GM21576 (cell line): ENCODE measurements around the gene OR6C70.
"Not testable (repeated sequence)": the region's sequence is repeated elsewhere in the genome, so short reads cannot be mapped to it uniquely, and the experiment has no call there.

ENCODE experiments used
- ATAC-seq: cut with Tn5 transposase; IDR thresholded peaks from one replicate; pipeline ENCODE4 v1.9.1; 2021; ENCODE audit warnings: mild to moderate bottlenecking, moderate library complexity; ENCODE audit not compliant: unreplicated experiment

Gene OR6C70

DNA sequence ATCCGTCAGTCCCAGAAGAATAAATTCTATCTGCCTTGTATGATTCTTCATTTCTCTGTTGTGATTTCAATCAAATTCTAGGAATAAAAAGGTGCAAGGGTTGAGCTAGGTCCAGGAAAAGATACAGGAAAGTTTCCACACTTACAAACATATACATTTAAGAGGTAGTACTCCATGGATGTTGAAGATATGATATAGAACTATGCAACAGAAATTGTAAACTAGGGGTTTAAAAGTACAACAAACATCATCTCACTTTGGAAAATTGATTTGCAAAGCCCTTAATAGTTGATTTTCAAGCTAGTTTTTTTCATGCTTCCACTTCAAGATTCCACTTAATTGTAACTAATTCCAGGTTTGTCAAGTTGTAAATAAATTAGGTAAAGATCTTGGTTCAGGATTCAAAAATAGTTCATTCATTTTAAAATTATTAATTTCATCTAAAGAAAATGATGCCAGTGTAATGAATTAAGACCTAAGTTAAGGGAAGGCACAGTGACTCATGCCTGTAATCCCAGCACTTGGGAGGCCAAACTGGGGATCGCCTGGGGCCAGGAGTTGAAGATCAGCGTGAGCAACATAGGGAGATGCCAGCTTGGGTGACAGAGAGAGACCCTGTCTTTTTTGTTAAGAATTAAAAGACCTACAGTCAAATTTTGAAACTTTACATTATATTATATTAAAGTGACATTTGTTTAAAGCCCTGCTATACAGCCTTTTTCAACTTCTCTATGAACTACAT is at the start of gene OR6C70:
Gene OR6C70, minus strand, starts transcription at position 51 of the 742 bp plus-strand sequence. Its CDS starts 0 bp downstream, at position 51.
- no peak for ATAC-seq

DNA sequence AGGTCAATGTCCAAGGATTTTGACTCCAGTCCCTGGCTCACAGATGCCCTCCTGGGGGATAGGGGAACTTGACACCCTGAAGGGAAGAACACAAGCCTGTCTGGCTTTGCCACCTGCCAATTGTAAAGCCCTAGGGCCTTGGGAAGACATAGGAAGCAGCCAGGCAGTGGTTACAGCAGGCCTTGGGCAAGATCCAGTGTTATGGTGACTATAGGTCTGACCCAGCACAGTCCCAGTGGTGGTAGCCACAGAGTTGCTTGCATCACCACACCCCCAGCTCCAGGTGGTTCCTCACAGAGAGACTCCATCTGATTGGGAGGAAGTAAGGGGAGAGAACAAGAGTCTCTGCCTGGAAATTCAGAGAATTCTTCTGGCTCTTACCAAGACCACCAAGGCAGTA is 46.5 kb upstream of the OR6C70 start:
- ATAC-seq, result no peak

DNA sequence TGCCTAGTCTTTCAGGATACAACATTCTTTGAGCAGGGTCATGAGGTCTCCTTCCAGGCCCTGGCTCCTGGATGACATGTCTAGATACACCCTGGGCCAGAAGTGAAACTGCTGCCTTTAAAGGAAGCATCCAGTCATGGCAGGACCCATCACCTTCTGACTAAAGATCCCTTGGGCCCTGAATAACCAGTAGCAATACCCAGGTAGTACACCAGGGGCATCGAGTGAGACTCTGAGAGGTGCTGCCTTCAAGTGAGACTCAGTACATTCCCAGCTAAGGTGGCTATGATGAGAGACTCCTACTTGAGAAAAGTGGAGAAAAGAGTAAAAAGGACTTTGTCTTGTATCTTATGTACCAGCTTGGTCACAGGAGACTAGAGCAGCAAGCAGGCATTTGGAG is 45.8 kb upstream of the OR6C70 start:
- ATAC-seq, result no peak

DNA sequence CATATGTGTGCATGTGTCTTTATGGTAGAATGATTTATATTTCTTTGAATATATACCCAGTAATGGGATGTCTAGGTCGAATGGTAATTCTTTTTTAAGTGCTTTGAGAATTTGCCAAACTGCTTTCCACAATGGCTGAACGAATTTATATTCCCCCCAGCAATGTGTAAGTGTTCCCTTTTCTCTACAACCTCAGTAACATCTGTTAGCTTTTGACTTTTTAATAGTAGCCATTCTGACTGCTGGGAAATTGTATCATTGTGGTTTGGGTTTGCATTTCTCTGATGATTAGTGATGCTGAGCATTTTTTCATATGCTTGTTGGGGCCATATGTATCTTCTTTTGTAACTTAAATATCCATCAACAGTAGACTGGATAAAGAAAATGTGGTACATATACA is 31.7 kb upstream of the OR6C70 start:
- no peak for ATAC-seq

DNA sequence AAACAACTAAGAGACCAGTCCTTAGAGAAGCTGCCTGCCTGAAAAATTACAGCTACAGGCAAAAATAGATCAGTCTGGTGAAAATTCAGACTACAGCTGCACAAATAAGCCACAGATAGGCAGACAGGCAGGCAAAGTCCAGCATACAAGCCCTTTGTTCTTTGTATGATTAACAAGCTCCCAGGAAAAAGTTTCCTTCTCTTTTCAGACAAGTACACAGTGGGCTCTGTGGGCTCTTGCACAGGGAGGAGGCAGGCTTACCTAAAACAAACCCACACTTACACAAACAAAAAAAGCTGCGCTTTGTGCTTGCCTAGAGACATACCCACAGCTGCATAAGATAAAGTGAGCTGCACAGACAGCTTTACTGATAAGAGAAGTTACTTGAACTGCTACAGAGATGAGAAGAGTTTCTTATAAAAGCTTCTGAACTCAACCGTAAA is 29.9 kb upstream of the OR6C70 start:
- no peak for ATAC-seq

DNA sequence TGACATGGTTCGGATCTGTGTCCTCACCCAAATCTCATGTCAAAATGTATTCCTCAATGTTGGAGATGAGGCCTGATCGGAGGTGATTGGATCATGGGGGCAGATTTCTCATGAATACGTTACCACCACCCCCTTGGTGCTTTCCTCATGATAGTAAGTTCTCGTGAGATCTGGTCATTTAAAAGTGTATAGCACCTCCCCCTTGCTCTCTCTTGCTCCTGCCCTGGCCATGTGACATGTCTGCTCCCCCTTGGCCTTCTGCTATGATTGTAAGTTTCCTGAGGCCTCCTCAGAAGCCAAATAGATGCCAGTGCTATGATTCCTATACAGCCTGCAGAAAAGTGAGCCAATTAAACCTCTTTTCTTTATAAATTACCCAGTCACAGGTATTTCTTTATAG is 29.3 kb upstream of the OR6C70 start:
- ATAC-seq, result no peak

DNA sequence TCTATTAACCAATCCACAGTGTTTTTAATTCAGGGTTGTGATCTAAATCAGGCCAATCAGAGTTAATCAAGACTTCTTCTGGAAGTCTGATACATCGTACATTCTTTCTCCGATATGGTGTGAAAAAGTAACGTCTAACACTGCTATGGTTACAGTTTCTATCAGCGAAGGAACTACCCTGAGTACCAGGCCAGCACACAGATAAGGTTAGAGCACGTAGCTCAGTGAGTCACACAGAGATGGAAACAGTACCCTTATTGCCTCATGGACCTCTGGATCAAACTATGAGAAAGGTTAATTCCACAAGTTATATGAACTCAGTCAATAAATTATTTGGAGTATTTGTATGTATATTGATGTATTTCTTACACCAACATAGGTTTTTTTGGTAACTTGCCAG is 25.6 kb upstream of the OR6C70 start:
- no peak for ATAC-seq

DNA sequence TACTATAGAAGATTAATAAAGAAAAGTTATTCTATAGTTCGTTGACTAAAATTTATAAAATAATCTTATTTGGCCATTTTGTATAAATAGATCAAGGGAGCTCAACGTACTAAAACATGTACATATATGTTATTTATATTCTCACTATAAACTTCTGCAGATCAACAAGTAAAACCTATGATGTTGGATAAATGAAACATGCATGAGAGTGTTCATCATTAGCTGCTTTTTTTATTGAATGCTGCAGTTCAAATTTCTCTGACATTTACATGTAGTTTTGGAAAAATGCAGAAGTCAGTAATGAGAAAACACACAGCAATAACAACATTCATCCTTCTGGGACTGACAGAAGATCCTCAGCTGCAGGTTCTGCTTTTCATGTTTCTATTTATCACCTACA is 22.1 kb upstream of the OR6C70 start, which contains the start of gene OR6C68:
Gene OR6C68, plus strand, starts transcription at position 301 of the 400 bp plus-strand sequence. Its CDS starts 0 bp downstream, at position 301.
- ATAC-seq, result no peak

DNA sequence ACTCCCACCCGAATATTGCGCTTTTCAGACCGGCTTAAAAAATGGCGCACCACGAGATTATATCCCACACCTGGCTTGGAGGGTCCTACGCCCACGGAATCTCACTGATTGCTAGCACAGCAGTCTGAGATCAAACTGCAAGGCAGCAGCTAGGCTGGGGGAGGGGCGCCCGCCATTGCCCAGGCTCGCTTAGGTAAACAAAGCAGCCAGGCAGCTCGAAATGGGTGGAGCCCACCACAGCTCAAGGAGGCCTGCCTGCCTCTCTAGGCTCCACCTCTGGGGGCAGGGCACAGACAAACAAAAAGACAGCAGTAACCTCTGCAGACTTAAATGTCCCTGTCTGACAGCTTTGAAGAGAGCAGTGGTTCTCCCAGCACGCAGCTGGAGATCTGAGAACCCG is 14.3 kb upstream of the OR6C70 start:
- ATAC-seq, result not testable (repeated sequence)

DNA sequence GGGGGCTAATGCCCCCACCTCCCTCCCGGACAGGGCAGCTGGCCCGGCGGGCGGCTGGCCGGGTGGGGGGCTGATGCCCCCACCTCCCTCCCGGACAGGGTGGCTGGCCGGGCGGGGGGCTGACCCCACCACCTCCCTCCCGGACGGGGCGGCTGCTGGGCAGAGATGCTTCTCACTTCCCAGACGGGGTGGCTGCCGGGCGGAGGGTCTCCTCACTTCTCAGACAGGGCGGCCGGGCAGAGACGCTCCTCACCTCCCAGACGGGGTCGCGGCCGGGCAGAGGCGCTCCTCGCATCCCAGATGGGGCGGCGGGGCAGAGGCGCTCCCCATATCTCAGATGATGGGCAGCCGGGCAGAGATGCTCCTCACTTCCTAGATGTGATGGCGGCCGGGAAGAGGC is 9.2 kb upstream of the OR6C70 start:
- ATAC-seq, result not testable (repeated sequence)

DNA sequence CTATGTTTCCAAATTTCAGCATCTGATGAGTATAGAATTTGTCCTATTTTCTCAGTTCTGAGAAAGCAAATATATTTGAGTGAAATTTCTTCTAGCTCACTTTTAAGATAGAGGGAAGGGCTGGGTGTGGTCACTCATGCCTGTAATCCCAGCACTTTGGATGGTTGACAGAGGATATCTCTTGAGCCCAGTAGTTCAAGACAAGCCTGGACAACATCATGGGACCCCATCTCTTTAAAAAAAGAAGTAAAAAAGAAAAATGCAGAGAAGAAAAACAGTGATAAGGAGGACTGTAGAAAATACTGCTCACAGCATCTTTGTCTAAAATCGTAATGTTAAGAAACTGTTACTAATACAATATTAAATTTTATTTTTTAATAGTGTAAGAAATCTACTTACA is 2.3 kb upstream of the OR6C70 start:
- ATAC-seq, result no peak

DNA sequence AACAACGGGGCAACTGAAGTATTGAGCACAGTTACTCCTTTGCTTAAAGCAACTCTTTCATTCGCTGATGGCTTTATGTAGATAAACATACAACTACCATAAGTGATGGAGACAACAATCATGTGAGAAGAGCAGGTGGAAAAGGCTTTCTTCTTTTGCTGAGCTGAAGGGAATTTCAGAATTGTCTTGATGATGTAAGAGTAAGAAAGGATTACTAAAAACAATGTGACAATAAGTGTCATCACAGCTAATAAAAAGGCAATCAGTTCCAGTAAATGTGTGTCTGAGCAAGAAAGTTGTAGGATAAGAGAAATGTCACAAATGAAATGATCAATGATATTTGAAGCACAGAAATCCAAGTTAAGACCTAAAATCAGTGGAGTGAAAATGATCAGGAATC is 647 bp downstream of the OR6C70 start:
- ATAC-seq, result no peak

DNA sequence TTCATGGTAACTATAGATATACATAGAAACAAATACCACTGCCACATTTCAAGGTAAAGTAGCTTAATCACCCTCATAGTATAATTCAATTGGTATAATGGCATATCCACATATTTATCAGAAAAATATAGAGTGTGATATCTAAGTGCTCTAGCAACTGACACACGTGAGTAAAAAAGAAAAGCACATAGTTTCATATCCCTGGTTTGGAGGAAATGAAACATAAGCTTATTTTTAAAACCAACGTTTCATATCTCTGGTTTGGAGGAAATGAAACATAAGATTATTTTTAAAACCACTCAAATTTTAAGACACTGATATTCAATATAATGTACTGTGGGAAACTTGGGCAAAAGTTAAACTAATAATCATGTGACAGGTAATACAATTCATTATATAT is 2.1 kb downstream of the OR6C70 start:
- peak; percentile 96 for ATAC-seq

DNA sequence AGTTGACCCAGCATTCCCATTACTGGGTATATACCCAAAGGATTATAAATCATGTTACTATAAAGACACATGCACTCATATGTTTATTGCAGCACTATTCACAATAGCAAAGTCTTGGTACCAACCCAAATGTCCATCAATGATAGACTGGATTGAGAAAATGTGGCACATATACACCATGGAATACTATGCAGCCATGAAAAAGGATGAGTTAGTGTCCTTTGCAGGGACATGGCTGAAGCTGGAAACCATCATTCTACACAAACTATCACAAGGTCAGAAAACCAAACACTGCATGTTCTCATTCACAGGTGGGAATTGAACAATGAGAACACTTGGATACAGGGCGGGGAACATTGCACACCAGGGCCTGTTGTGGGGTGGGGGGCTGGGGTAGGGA is 5.0 kb downstream of the OR6C70 start:
- not testable (repeated sequence) for ATAC-seq

DNA sequence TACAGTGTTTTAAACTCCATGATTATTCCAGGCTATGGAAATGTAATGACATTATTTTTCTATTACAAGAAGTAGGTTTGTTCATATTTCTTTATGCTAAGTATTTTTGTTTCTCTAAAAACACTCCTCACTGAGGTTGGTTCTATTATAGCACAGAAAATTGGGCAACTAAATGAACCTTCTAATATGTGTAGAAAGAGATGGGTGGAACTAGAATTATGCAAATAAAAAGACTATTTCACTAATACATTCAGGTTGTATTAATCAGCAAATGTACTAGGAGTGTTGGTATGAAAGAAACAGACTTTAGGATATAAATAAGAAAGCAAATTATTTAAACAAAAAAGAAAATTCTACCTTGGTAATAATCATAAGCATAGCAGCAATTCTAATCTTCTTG is 21.1 kb downstream of the OR6C70 start:
- ATAC-seq, result no peak

DNA sequence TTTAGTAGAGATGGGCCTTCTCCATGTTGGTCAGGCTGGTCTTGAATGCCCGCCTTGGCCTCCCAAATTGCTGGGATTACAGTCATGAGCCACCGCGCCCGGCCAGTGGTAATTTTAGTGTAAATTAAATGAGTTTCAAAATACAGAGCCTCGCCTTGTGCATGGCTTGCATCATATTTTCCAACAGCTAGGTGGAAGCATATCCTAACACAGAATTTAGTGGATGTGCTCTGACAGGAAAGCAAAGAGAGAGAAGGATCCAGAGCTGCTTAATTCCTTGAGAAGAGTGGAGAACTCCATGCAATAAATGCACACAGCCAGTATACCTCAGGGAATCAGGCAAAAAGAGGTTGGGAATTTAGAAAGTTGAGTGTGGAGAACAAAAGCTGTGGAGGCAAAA is 23.6 kb downstream of the OR6C70 start:
- no peak for ATAC-seq

DNA sequence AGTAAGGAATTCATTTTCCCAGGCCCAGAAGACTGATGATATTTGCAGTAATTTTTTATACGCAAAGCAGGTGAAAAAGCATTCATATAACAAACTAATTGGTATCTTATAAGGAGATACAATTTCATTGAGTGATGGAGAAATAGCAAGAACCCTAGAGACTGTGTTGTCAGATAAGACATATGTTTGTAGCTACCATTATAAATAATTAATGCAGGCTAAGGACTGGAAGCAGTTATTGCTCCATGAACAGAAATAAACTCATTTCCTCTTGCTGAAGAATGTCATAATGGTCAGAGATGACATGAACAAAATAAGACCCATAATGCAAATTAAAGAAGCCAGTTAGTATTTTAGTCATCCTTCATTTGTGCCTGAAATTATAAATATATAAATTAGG is 24.6 kb downstream of the OR6C70 start:
- ATAC-seq, result no peak

DNA sequence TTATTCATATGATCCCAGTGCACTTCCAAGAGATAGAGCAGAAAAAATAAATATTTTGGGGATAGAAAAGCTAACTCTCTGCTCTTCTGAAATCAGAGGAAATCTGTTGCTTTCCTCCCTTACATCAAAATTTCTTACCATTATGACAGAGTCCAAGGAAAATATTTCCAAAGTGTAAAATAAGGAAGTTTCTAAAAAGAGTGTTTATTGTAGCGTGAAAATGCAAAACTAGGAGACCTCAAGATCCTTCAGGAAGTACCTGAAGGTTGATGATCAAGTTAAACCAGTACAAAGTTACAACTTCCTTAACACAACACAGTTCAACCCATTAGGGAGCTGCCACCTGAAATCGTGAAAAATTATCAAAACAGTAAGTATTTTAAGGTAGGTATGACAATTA is 26.2 kb downstream of the OR6C70 start, which contains the start of gene OR6C2:
Gene OR6C2, plus strand, starts transcription at position 301 of the 400 bp plus-strand sequence. CDS start 8,138 bp downstream, outside the sequence.
- no peak for ATAC-seq

DNA sequence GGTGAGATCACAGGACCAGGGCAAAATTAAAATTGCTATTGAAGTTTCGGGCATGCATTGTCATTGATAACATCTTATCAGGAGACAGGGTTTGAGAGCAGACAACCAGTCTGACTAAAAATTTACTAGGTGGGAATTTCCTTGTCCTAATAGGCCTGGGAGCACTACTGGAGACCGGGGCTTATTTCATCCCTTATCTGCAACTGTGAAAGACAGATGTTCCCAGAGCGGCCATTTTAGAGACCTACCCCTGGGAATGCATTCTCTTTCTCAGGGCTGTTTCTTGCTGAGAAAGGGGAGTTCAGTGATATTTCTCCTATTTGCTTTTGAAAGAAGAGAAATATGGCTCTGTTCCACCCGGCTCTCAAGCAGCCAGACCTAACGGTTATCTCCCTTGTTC is 28.7 kb downstream of the OR6C70 start:
- not testable (repeated sequence) for ATAC-seq

DNA sequence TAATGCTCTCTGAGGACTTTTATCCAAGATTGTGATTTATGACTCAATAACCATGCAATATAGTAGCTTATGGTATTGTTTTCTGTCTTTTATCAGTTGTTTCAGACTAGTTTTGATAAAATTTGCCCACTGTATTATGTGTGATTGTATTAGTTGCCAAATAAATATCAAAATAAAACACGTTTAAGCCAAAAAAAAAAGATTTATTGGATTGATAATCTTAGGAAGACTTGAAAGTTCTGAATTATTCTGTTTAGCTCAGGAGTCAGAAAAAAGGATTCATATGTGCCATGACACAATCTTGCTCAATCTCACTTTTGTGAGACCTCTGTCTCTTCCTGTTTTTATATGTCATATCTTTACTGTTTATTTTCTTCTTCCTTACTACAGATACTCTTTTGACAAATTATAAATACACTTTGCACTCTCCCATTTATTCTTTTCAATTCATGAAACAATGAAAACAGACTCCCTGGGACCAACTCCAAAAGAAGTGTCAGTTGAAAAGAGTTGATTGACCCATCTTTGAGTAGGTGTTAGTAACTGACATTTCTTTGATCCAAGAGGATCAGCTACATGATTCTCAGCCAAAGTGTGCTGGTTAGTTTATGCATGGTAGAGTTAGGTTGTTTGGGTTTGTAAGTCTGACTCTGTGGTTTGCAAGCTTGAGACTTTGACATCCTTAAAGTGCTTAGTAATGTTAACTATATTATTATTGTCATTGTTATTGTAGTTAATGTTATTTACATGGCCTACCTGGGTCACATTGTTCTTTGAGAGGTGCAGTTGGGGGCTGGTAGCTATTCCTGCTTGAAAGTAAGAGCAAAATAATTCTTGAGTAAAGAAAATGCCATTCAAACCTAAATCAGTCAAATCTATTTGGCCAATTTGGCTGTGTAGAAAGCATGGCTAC is 41.4 kb downstream of the OR6C70 start:
- no peak for ATAC-seq

DNA sequence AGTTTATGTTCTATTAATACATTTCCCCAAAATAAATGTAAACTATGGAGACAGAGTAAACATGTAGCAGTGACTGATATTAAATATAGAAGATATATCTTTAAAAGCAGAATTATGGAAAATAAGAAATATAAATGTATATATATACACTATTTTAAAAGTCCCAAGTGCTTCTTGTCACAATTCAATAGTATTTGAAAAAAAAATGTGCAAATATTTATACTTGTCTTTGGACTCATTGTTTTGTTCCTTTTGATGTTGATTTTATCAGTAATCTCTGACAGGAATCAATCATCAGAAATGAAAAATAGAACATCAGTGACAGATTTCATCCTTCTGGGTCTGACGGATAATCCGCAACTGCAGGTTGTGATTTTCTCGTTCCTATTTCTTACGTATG is 44.0 kb downstream of the OR6C70 start, which contains the start of gene OR6C76:
Gene OR6C76, plus strand, starts transcription at position 301 of the 400 bp plus-strand sequence. Its CDS starts 0 bp downstream, at position 301.
- ATAC-seq, result no peak
